K562 (cell line): ENCODE measurements around the gene COX7B. TPM values are rescaled to one million over a fixed set of nuclear protein-coding genes. Genes with fewer than 3 reads are reported as not detected.

Experiments
- ATF7 ChIP-seq: fragments of 450-650 bp; IDR thresholded peaks from 2 replicates; pipeline ENCODE4 v1.7.1; 2014; ENCODE audit warnings: mild to moderate bottlenecking, moderate library complexity
- CREM ChIP-seq: IDR thresholded peaks from 2 replicates; pipeline ENCODE4 v1.6.1; 2014; ENCODE audit warnings: antibody characterized with exemption, low read depth
- DEAF1 ChIP-seq: fragments of 450-650 bp; formaldehyde crosslinking; IDR thresholded peaks from 2 replicates; pipeline ENCODE4 v1.4.0; 2020; ENCODE audit warnings: mild to moderate bottlenecking, moderate library complexity
- DLX4 ChIP-seq: fragments of 250-450 bp; sonication (Bioruptor Pico); IDR thresholded peaks from 2 replicates; pipeline ENCODE4 v1.6.1; 2021; ENCODE audit warnings: mild to moderate bottlenecking
- ETV1 ChIP-seq: fragments of 450-650 bp; conservative IDR thresholded peaks from 2 replicates; pipeline ENCODE4 v1.6.1; 2016; ENCODE audit warnings: missing genetic modification characterization, control low read depth, low read depth, missing compliant biosample characterization
- GABPA ChIP-seq: fragments of 200-800 bp; sonication (Bioruptor generic); conservative IDR thresholded peaks from 2 replicates; pipeline ENCODE4 v1.6.1; 2016; ENCODE audit warnings: low read depth, missing genetic modification characterization, missing compliant biosample characterization
- HSF4 ChIP-seq: fragments of 250-450 bp; sonication (Bioruptor Pico); IDR thresholded peaks from 2 replicates; pipeline ENCODE4 v2.1.2; 2022; ENCODE audit warnings: mild to moderate bottlenecking, moderate library complexity, borderline replicate concordance
- IRF9 ChIP-seq: fragments of 450-650 bp; IDR thresholded peaks from 2 replicates; pipeline ENCODE4 v1.6.1; 2016; ENCODE audit warnings: missing biosample characterization, missing genetic modification characterization
- L3MBTL2 ChIP-seq: fragments of 450-650 bp; IDR thresholded peaks from 2 replicates; pipeline ENCODE4 v1.6.1; 2016; ENCODE audit warnings: mild to moderate bottlenecking, moderate library complexity
- MLLT1 ChIP-seq, 2 experiments: fragments of 450-650 bp; IDR thresholded peaks; 2 replicates each; pipeline ENCODE4 v1.6.1; 2016
- NCOA1 ChIP-seq: fragments of 450-650 bp; IDR thresholded peaks from 2 replicates; pipeline ENCODE4 v1.6.1; 2016; ENCODE audit warnings: low read depth
- NFXL1 ChIP-seq: fragments of 450-650 bp; formaldehyde crosslinking; IDR thresholded peaks from 2 replicates; pipeline ENCODE4 v1.4.0; 2021; ENCODE audit warnings: mild to moderate bottlenecking
- POLR2H ChIP-seq: IDR thresholded peaks from 2 replicates; pipeline ENCODE4 v1.6.1; 2016; ENCODE audit warnings: missing genetic modification characterization, low read depth, mild to moderate bottlenecking, control low read depth, missing compliant biosample characterization, moderate library complexity
- SIN3B ChIP-seq: fragments of 450-650 bp; IDR thresholded peaks from 2 replicates; pipeline ENCODE4 v1.6.1; 2017; ENCODE audit warnings: low read depth, mild to moderate bottlenecking, moderate library complexity
- SMAD1 ChIP-seq: fragments of 150-350 bp; IDR thresholded peaks from 2 replicates; pipeline ENCODE4 v1.6.1; 2014; ENCODE audit warnings: low read length, low read depth; ENCODE audit not compliant: partially characterized antibody
- SRSF1 ChIP-seq: fragments of 200-400 bp; formaldehyde crosslinking; IDR thresholded peaks from 2 replicates; pipeline ENCODE4 v1.6.1; 2017; ENCODE audit warnings: mild to moderate bottlenecking, low read depth, low read length, moderate library complexity
- STAG1 ChIP-seq: sonication (generic); formaldehyde crosslinking; IDR thresholded peaks from 2 replicates; pipeline ENCODE4 v1.5.0; 2020; ENCODE audit warnings: missing genetic modification reagents, borderline replicate concordance
- VEZF1 ChIP-seq: fragments of 200-800 bp; sonication (Bioruptor generic); IDR thresholded peaks from 2 replicates; pipeline ENCODE4 v1.6.1; 2017; ENCODE audit warnings: missing genetic modification characterization, missing compliant biosample characterization
- ZNF23 ChIP-seq: fragments of 250-450 bp; sonication (Bioruptor Pico); IDR thresholded peaks from 2 replicates; pipeline ENCODE4 v1.4.0; 2020; ENCODE audit warnings: mild to moderate bottlenecking
- ZNF76 ChIP-seq: fragments of 250-450 bp; sonication (Bioruptor Pico); IDR thresholded peaks from 2 replicates; pipeline ENCODE4 v1.4.0; 2020; ENCODE audit warnings: mild to moderate bottlenecking, moderate library complexity, borderline replicate concordance
- ZNF79 ChIP-seq: fragments of 250-450 bp; sonication (Bioruptor Pico); IDR thresholded peaks from 2 replicates; pipeline ENCODE4 v1.4.0; 2020; ENCODE audit warnings: low read depth, mild to moderate bottlenecking, moderate library complexity
- polyA plus RNA-seq, 8 experiments: library from polyadenylated mRNA; depleted of rRNA in 4 of 8; stranded (reverse) in 5 of 8; unstranded in 3 of 8; fragments of >200 nt; fragmentation: Nextera tagmentation in 2 of 8; fragmentation: Illumina TruSeq in 1 of 8; extraction: Ambion mirVana in 2 of 8; extraction: Trizol in 1 of 8; gene quantifications; 2 replicates each; pipeline versions ENCODE4 v1.2.1 to v1.2.3, GENCODE V29; 2011 to 2014; ENCODE audit warnings: inconsistent platforms in 1 of 8, missing spikeins in 1 of 8
- total RNA-seq, 7 experiments: library from RNA; depleted of rRNA in 6 of 7; stranded (reverse); fragments of >200 nt in 6 of 7; fragmentation: Illumina TruSeq in 2 of 7; extraction: Trizol in 2 of 7; gene quantifications; 2 replicates each; pipeline versions ENCODE4 v1.2.1 to v1.2.3, GENCODE V29; 2011 to 2021; ENCODE audit warnings: low replicate concordance in 1 of 7

The COX7B gene
- total and polyA plus RNA-seq, 9 of the 15 experiments (the other 6 are each of a cell fraction or from before 2014, with no cell fraction given): 549 to 2,891 (median 1,307) TPM

- TF ChIP-seq HSF4 (CRISPR knock-in tag) (no peak), SIN3B (peak; percentile 47; the same call in 1 of the 2 replicates), DEAF1 (CRISPR knock-in tag) (no peak), DLX4 (CRISPR knock-in tag) (no peak), CREM (peak; percentile 91), ZNF76 (no peak), MLLT1 (IDR thresholded peaks at IDR 0.05) (0 out of 4 replicates have a peak, but pooled peaks of 1 of the 2 experiments have one; percentile 44), L3MBTL2 (peak; percentile 43; the same call in 1 of the 2 replicates), ETV1 (no peak), GABPA (tag) (no peak), SRSF1 (no peak), NFXL1 (CRISPR knock-in tag) (no peak), SMAD1 (peak; percentile 16), POLR2H (tag) (peak; percentile 72; the same call in 1 of the 2 replicates), ZNF23 (CRISPR knock-in tag) (no peak), STAG1 (CRISPR knock-in tag) (no peak), VEZF1 (CRISPR knock-in tag) (peak; percentile 49), ZNF79 (no peak), ATF7 (peak; percentile 97), IRF9 (tag) (no peak), NCOA1 (no peak)
Observed at GRCh38 chrX:77894921-77895886, 4.1 kb upstream of the COX7B start, which contains the start of gene MAGT1 (continued).
